CD4-positive, alpha-beta T cell treated with Interleukin-15 for 1 hour (primary cell): Measurements from ENCODE around the gene CC2D1A.

ENCODE experiments used
- DNase-seq: peaks from one replicate; pipeline ENCODE4 v3.0.0-alpha.2; 2020

CC2D1A gene

GRCh38 chr19:13938301-13939064 is 32.5 kb downstream of the CC2D1A start, which contains the start of gene PODNL1:
Gene PODNL1, minus strand, starts transcription at chr19:13938417. Its CDS starts 236 bp downstream, at chr19:13938181.
- no peak for DNase-seq

GRCh38 chr19:13942023-13942684 is 36.2 kb downstream of the CC2D1A start:
- DNase-seq = no peak

- no peak for DNase-seq
These were observed 40.4 kb downstream of the CC2D1A start for GRCh38 chr19:13946414-13946813.

- DNase-seq = no peak
These were observed 45.0 kb downstream of the CC2D1A start for GRCh38 chr19:13951043-13951442.

- DNase-seq = no peak
These were observed 45.8 kb downstream of the CC2D1A start for GRCh38 chr19:13951799-13952153.

GRCh38 chr19:13952154-13952930 is 46.3 kb downstream of the CC2D1A start, which contains the start of gene DCAF15:
Gene DCAF15, plus strand, starts transcription at chr19:13952509. Its CDS starts 4 bp downstream, at chr19:13952513.
- peak; percentile 100 for DNase-seq

- DNase-seq = no peak
These were observed 47.0 kb downstream of the CC2D1A start for GRCh38 chr19:13952931-13953531.

- no peak for DNase-seq
These were observed 48.2 kb downstream of the CC2D1A start for GRCh38 chr19:13954185-13954584.

- DNase-seq = no peak
These were observed 49.8 kb downstream of the CC2D1A start for GRCh38 chr19:13955662-13956364.

GRCh38 chr19:13956365-13956744 is 50.4 kb downstream of the CC2D1A start:
- DNase-seq = no peak

- no peak for DNase-seq
These were observed 51.0 kb downstream of the CC2D1A start for GRCh38 chr19:13957051-13957450.

GRCh38 chr19:13958043-13958442 is 52.0 kb downstream of the CC2D1A start:
- no peak for DNase-seq

- DNase-seq = no peak
These were observed 53.4 kb downstream of the CC2D1A start for GRCh38 chr19:13959141-13959961.

- no peak for DNase-seq
These were observed 54.2 kb downstream of the CC2D1A start for GRCh38 chr19:13959962-13960862.

- DNase-seq = no peak
These were observed 55.1 kb downstream of the CC2D1A start for GRCh38 chr19:13960863-13961784.

GRCh38 chr19:13961826-13962698 is 56.1 kb downstream of the CC2D1A start:
- no peak for DNase-seq

GRCh38 chr19:13962699-13963602 is 57.0 kb downstream of the CC2D1A start:
- no peak for DNase-seq
